SK-N-MC (cell line): Measurements from ENCODE around the gene PCCA.

Source experiments
- EZH2 ChIP-seq: fragments of 200-600 bp; sonication (generic); IDR thresholded peaks from one replicate; pipeline ENCODE4 v1.6.1; 2017; ENCODE audit warnings: antibody characterized with exemption
- FOXP2 ChIP-seq: optimal IDR thresholded peaks from 2 replicates; pipeline ENCODE3; 2011; ENCODE audit warnings: mild to moderate bottlenecking, moderate library complexity; ENCODE audit not compliant: insufficient read depth; ENCODE audit errors: extremely low read length, control extremely low read depth
- POLR2AphosphoS5 ChIP-seq: IDR thresholded peaks from 2 replicates; pipeline ENCODE4 v1.6.1; 2012; ENCODE audit warnings: mild to moderate bottlenecking, low read depth, low read length, borderline replicate concordance

- no peak for TF ChIP-seq EZH2
- TF ChIP-seq POLR2AphosphoS5 = no peak
- no peak for TF ChIP-seq FOXP2
Measured at GRCh38 chr13:100039740-100040139, 49.2 kb upstream of the PCCA start.
